A549 (cell line): ENCODE results near the gene MLH3. TPM values are rescaled to one million over a fixed set of nuclear protein-coding genes. Genes with fewer than 3 reads are reported as not detected.

Experiments used
- ATAC-seq, 2 experiments: fragments of 200-7000 bp in 1 of 2; fragments of >200 bp in 1 of 2; cut with Nextera tagmentation in 1 of 2; cut with Tn5 transposase in 1 of 2; 3 replicates each; pipeline versions ENCODE4 v1.8.0 to v1.9.1; 2018 to 2020; ENCODE audit warnings: mild to moderate bottlenecking in 1 of 2, moderate library complexity in 1 of 2
- CTCF ChIA-PET: fragments of 300-600 bp; sonication (Branson Sonifier 250); formaldehyde crosslinking; extraction: SDS; loops from one replicate; lab custom pipeline; 2021; ENCODE audit warnings: antibody characterized with exemption, inconsistent platforms; lab: Yijun Ruan, JAX
- POLR2A ChIA-PET: fragments of 350-600 bp; formaldehyde crosslinking; extraction: SDS; loops from one replicate; lab custom pipeline; 2021; ENCODE audit warnings: antibody characterized with exemption, inconsistent platforms; lab: Yijun Ruan, JAX
- DNase-seq, 2 experiments: peaks; one replicate each; pipeline versions ENCODE4 v3.0.0 to v3.0.0-alpha.2; 2011 to 2016; ENCODE audit warnings: low read depth in 1 of 2, low spot score in 1 of 2
- FAIRE-seq: peaks from 2 replicates; lab custom pipeline; 2011; peaks lifted over from hg19 to GRCh38; lab: Jason Lieb, UNC
- H3K27ac ChIP-seq, 2 experiments: fragments of >200 bp; sonication (Bioruptor Twin); formaldehyde crosslinking; 3 replicates each; pipeline ENCODE4 v1.5.1; 2016 to 2017
- H3K4me1 ChIP-seq: fragments of >200 bp; sonication (Bioruptor Twin); formaldehyde crosslinking; 3 replicates; pipeline ENCODE4 v1.6.1; 2016
- H3K4me2 ChIP-seq: fragments of >200 bp; sonication (Bioruptor Twin); formaldehyde crosslinking; 3 replicates; pipeline ENCODE4 v1.6.1; 2016
- H3K4me3 ChIP-seq: fragments of >200 bp; sonication (Bioruptor Twin); formaldehyde crosslinking; 3 replicates; pipeline ENCODE4 v1.5.1; 2016
- H3K9me3 ChIP-seq: fragments of >200 bp; sonication (Bioruptor Twin); formaldehyde crosslinking; 3 replicates; pipeline ENCODE4 v1.6.1; 2016
- BHLHE40 ChIP-seq: IDR thresholded peaks from 2 replicates; pipeline ENCODE4 v1.6.1; 2012; ENCODE audit warnings: low read depth, low read length, inconsistent platforms
- CBX2 ChIP-seq: fragments of 200-600 bp; sonication (generic); IDR thresholded peaks from 2 replicates; pipeline ENCODE4 v1.6.1; 2016; ENCODE audit warnings: low read depth, mild to moderate bottlenecking, borderline replicate concordance
- CEBPB ChIP-seq, 2 experiments: fragments of >200 bp in 1 of 2; sonication (Bioruptor Twin) in 1 of 2; formaldehyde crosslinking in 1 of 2; IDR thresholded peaks; 2 replicates each; pipeline ENCODE4 v1.6.1; 2012 to 2016
- CHD4 ChIP-seq: fragments of 200-600 bp; sonication (generic); IDR thresholded peaks from 2 replicates; pipeline ENCODE4 v1.6.1; 2016; ENCODE audit warnings: antibody characterized with exemption, mild to moderate bottlenecking, borderline replicate concordance
- ESRRA ChIP-seq: fragments of 150-350 bp; IDR thresholded peaks from 2 replicates; pipeline ENCODE4 v1.6.1; 2014; ENCODE audit warnings: mild to moderate bottlenecking, low read length, borderline replicate concordance
- FOSL2 ChIP-seq, 2 experiments: fragments of 450-650 bp in 1 of 2; fragments of >200 bp in 1 of 2; sonication (Bioruptor Twin) in 1 of 2; formaldehyde crosslinking; IDR thresholded peaks; 2 replicates each; pipeline versions ENCODE4 v1.5.0 to v1.6.1; 2016 to 2020; ENCODE audit warnings: mild to moderate bottlenecking in 1 of 2, moderate library complexity in 1 of 2
- GATA3 ChIP-seq: IDR thresholded peaks from 2 replicates; pipeline ENCODE4 v1.6.1; 2012; ENCODE audit warnings: borderline replicate concordance
- HDAC2 ChIP-seq: fragments of 200-600 bp; sonication (generic); IDR thresholded peaks from 2 replicates; pipeline ENCODE4 v1.6.1; 2016
- HOXB5 ChIP-seq: fragments of 250-450 bp; sonication (Bioruptor Pico); IDR thresholded peaks from 2 replicates; pipeline ENCODE4 v1.5.0; 2020; ENCODE audit warnings: mild to moderate bottlenecking, moderate library complexity
- MAZ ChIP-seq: fragments of 150-350 bp; IDR thresholded peaks from 2 replicates; pipeline ENCODE4 v1.6.1; 2014; ENCODE audit warnings: antibody characterized with exemption, low read depth, low read length, borderline replicate concordance
- NFE2L2 ChIP-seq: fragments of 150-350 bp; conservative IDR thresholded peaks from 2 replicates; pipeline ENCODE4 v1.6.1; 2014; ENCODE audit warnings: low read length
- PHF8 ChIP-seq: fragments of 200-600 bp; sonication (generic); IDR thresholded peaks from 2 replicates; pipeline ENCODE4 v1.6.1; 2016; ENCODE audit warnings: low read depth, mild to moderate bottlenecking, antibody characterized with exemption, moderate library complexity, borderline replicate concordance
- POLR2A ChIP-seq: IDR thresholded peaks from 2 replicates; pipeline ENCODE4 v1.6.1; 2012; ENCODE audit warnings: mild to moderate bottlenecking, low read length
- RAD21 ChIP-seq, 2 experiments: fragments of >200 bp in 1 of 2; sonication (Bioruptor Twin) in 1 of 2; formaldehyde crosslinking in 1 of 2; IDR thresholded peaks in 1 of 2; conservative IDR thresholded peaks in 1 of 2; 2 replicates in 1 of 2; 3 replicates in 1 of 2; pipeline ENCODE4 v1.6.1; 2012 to 2018; ENCODE audit warnings: inconsistent platforms in 1 of 2
- RNF2 ChIP-seq: fragments of 200-600 bp; sonication (generic); IDR thresholded peaks from 2 replicates; pipeline ENCODE4 v1.6.1; 2016; ENCODE audit warnings: low read depth, mild to moderate bottlenecking, antibody characterized with exemption, moderate library complexity, borderline replicate concordance
- SREBF2 ChIP-seq: fragments of 450-650 bp; IDR thresholded peaks from 2 replicates; pipeline ENCODE4 v1.6.1; 2014; ENCODE audit warnings: mild to moderate bottlenecking, moderate library complexity
- ZFP36 ChIP-seq: fragments of 450-650 bp; IDR thresholded peaks from 2 replicates; pipeline ENCODE4 v1.6.1; 2014; ENCODE audit warnings: borderline replicate concordance; ENCODE audit not compliant: partially characterized antibody
- ZNF302 ChIP-seq: fragments of 250-450 bp; sonication (Bioruptor Pico); IDR thresholded peaks from 2 replicates; pipeline ENCODE4 v1.9.0; 2021; ENCODE audit warnings: inconsistent platforms, mild to moderate bottlenecking, moderate library complexity
- WGBS: methylation state at CpG from one replicate; pipeline ENCODE4 v1.1.6; 2017; ENCODE audit errors: missing lambda C conversion rate; 5-methylcytosine and 5-hydroxymethylcytosine counted together
- polyA plus RNA-seq, 4 experiments: library from polyadenylated mRNA; depleted of rRNA in 3 of 4; stranded (reverse); fragments of >200 nt; fragmentation: RNase III in 1 of 4; extraction: RNeasy Plus Mini Kit Qiagen cat#74134 plus additional on column Dnase treatment in 1 of 4; gene quantifications; 2 replicates in 3 of 4; 3 replicates in 1 of 4; pipeline ENCODE4 v1.2.3, GENCODE V29; 2011 to 2017
- TF ChIP-seq, protein P1 (sequence below): fragments of 150-350 bp; IDR thresholded peaks from 2 replicates; pipeline ENCODE4 v1.6.1; 2014; ENCODE audit warnings: low read depth, mild to moderate bottlenecking, low read length
- TF ChIP-seq, protein P2 (sequence below): fragments of 250-450 bp; sonication (Bioruptor Pico); IDR thresholded peaks from 2 replicates; pipeline ENCODE4 v1.5.0; 2021; ENCODE audit warnings: mild to moderate bottlenecking, moderate library complexity, borderline replicate concordance
- TF ChIP-seq, protein P3 (sequence below): IDR thresholded peaks from 2 replicates; pipeline ENCODE4 v1.6.1; 2012; ENCODE audit warnings: low read depth, borderline replicate concordance

The MLH3 gene
- polyA plus RNA-seq, 2 of the 4 experiments (the other 2 are of a cell fraction): 15.2 to 32.3 TPM

DNA sequence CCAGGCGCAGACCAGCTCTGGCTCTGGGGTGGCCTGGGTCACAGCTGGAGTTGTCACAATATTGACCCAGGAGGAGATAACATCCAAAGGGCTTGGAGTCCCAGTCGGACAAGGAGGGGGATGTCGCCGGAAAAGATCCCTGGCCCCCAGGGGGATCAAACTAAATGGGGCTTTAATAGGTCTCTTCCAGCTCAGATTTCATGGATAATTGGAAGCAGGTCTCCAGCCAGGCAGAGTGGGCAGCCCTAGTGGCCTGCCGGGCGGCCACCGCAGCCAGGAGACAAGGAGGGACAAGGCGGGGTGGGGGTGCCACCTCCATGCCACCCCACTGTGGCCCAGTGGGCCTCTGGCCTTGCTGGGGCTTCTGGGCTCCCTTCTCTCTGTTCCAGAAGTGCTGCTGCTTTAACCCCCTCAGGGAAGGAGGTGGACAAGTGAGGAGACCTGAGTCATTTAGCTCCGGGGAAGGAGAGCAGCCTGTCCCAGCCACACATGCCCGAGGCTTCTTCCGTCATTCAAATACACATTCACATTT lies 72.8 kb downstream of the MLH3 start:
- CTCF ChIA-PET: interaction anchor here (0.6 to 1.7 kb wide), 5 partner anchors 15 to 851 kb away, joined by 3 to 5 read pairs (median 3); no protein-coding TSS in a partner anchor
- no peak overlapping the region for H3K27ac ChIP-seq
- H3K4me3 ChIP-seq: no peak overlapping the region
- ATAC-seq: no peak
- TF ChIP-seq ZNF302 (CRISPR knock-in tag): no peak
- TF ChIP-seq PHF8: no peak
- no peak for TF ChIP-seq CBX2
- no peak for TF ChIP-seq SREBF2
- no peak for TF ChIP-seq FOSL2 (IDR thresholded peaks at IDR 0.05)
- TF ChIP-seq FOSL2 (CRISPR knock-in tag; IDR thresholded peaks at IDR 0.05): no peak
- TF ChIP-seq, protein P1, sequence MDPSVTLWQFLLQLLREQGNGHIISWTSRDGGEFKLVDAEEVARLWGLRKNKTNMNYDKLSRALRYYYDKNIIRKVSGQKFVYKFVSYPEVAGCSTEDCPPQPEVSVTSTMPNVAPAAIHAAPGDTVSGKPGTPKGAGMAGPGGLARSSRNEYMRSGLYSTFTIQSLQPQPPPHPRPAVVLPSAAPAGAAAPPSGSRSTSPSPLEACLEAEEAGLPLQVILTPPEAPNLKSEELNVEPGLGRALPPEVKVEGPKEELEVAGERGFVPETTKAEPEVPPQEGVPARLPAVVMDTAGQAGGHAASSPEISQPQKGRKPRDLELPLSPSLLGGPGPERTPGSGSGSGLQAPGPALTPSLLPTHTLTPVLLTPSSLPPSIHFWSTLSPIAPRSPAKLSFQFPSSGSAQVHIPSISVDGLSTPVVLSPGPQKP: no peak
- TF ChIP-seq RNF2: no peak
- no peak for TF ChIP-seq MAZ
- TF ChIP-seq, protein P2, sequence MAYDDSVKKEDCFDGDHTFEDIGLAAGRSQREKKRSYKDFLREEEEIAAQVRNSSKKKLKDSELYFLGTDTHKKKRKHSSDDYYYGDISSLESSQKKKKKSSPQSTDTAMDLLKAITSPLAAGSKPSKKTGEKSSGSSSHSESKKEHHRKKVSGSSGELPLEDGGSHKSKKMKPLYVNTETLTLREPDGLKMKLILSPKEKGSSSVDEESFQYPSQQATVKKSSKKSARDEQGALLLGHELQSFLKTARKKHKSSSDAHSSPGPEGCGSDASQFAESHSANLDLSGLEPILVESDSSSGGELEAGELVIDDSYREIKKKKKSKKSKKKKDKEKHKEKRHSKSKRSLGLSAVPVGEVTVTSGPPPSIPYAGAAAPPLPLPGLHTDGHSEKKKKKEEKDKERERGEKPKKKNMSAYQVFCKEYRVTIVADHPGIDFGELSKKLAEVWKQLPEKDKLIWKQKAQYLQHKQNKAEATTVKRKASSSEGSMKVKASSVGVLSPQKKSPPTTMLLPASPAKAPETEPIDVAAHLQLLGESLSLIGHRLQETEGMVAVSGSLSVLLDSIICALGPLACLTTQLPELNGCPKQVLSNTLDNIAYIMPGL (CRISPR knock-in tag): no peak
- no peak overlapping the region for H3K4me2 ChIP-seq
- no peaks in the 10 kb centered on the region for H3K4me1 ChIP-seq
- FAIRE-seq: no peak
- DNase-seq: no peak
- WGBS: 81% methylated on average over 11 of the region's 11 CpGs
- POLR2A ChIA-PET: no interaction called here
- H3K9me3 ChIP-seq: no peaks in the 10 kb centered on the region

DNA sequence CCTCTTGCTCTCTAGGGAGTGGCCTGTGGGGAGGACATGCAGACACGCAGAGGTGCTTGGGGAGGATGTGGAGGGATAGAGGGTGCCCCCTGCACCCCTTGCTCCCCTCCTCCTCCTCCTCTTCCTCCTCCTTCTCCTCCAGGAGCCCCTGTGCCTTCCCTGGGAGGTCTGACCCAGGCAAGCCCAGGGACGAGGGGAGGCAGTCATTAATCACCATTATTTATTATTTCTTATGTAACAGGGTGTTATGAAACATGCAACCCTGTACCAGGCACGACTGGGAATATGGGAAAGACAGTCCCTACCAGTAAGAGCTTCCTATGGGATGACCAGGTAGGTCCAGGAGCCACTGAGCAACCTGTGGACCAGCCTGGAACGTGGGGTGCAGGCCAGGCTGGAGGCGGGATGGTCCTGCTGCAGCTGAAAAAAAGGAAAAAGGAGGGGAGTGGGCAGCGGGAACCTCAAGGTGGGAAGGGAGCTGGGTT lies 73.3 kb downstream of the MLH3 start:
- H3K4me2 ChIP-seq: no peak overlapping the region
- H3K4me1 ChIP-seq: no peaks in the 10 kb centered on the region
- no peak for FAIRE-seq
- no peak for DNase-seq
- no peak for TF ChIP-seq GATA3
- no peak for TF ChIP-seq NFE2L2
- TF ChIP-seq, protein P2 (CRISPR knock-in tag): no peak
- TF ChIP-seq ZFP36: no peak
- no peak overlapping the region for H3K27ac ChIP-seq
- WGBS: 41% methylated on average over 6 of the region's 6 CpGs
- H3K4me3 ChIP-seq: no peak overlapping the region
- ChIA-PET POLR2A (no interaction called here), CTCF (interaction anchor here (1.0 to 1.7 kb wide), 2 partner anchors 32 to 117 kb away, joined by 3 read pairs; no protein-coding TSS in a partner anchor)
- no peaks in the 10 kb centered on the region for H3K9me3 ChIP-seq
- no peak for ATAC-seq

DNA sequence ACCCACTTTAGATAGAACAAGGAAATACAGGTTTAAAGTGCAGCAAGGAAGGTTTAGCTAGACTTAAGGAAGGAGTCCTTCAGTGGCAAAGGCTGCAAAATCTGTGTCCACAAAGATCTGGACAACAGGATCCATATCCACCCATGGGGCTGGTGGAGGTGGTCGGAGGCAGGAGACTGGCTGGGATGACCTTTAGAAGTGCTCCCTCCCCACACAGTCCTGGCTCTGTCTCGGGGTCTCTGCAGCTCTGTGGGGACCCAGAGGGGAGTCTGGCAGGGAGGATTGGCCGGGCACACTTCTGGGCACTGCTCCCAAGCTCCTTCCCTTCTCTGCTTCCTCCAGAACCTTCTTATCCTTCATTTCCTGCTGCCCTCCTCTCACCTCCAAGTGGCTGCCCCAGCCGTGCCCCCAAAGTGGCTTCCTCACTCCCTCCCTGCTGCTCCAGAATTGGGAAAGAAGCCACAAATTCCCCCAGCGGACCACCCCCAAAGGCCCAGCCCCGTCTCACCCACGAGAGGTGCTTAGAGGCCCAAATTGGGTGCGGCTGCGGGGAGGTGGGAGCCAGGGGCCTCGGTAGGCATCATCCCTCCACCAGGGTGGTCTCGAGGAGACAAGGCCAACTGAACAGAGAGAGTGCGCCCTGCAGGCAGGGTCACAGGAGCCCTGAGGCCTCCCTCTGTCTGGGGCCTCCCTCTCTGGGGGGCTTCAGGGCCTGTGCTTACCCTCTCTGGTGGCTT lies 73.9 kb downstream of the MLH3 start:
- no peak for DNase-seq
- 72% methylated on average over 12 of the region's 12 CpGs for WGBS

More for the DNA sequence above, 73.9 kb downstream of the MLH3 start:
- Histone ChIP-seq H3K4me2 (no peak overlapping the region), H3K4me3 (no peak overlapping the region), H3K27ac (no peak overlapping the region), H3K4me1 (no peaks in the 10 kb centered on the region), H3K9me3 (no peaks in the 10 kb centered on the region)
- FAIRE-seq: no peak
- ATAC-seq: no peak
- ChIA-PET POLR2A (no interaction called here), CTCF (interaction anchor here (0.8 to 1.0 kb wide), 2 partner anchors 32 to 111 kb away, joined by 3 to 4 read pairs; no protein-coding TSS in a partner anchor)
- TF ChIP-seq HDAC2 (no peak), CEBPB (IDR thresholded peaks at IDR 0.05) (no peak), RAD21 (conservative IDR thresholded peaks at IDR 0.05 in 1 of 2, IDR thresholded peaks at IDR 0.05 in 1 of 2) (no peak), BHLHE40 (no peak), HOXB5 (CRISPR knock-in tag) (no peak), ESRRA (no peak), CHD4 (no peak), RNF2 (no peak), POLR2A (no peak)
- TF ChIP-seq, protein P3, sequence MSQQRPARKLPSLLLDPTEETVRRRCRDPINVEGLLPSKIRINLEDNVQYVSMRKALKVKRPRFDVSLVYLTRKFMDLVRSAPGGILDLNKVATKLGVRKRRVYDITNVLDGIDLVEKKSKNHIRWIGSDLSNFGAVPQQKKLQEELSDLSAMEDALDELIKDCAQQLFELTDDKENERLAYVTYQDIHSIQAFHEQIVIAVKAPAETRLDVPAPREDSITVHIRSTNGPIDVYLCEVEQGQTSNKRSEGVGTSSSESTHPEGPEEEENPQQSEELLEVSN: no peak
- TF ChIP-seq, protein P2 (CRISPR knock-in tag): no peak
- TF ChIP-seq, protein P1: no peak
